Osteocyte (in vitro differentiated cells): Measurements from ENCODE around the gene SMARCA4. TPM values are rescaled to one million over a fixed set of nuclear protein-coding genes. Genes with fewer than 3 reads are reported as not detected.
"Not testable (repeated sequence)": the region's sequence is repeated elsewhere in the genome, so short reads cannot be mapped to it uniquely, and the experiment has no call there.

Experiments used
- DNase-seq: peaks from one replicate; pipeline ENCODE4 v3.0.0; 2021; ENCODE audit warnings: mixed read lengths; ENCODE audit not compliant: unreplicated experiment; ENCODE audit errors: extremely low spot score
- H3K27ac Mint-ChIP-seq: one replicate; pipeline ENCODE4 v1.8.0; 2021; ENCODE audit warnings: mild to moderate bottlenecking, mixed read lengths; ENCODE audit not compliant: unreplicated experiment
- H3K27me3 Mint-ChIP-seq: one replicate; pipeline ENCODE4 v1.8.0; 2021; ENCODE audit warnings: mixed read lengths; ENCODE audit not compliant: unreplicated experiment
- H3K36me3 Mint-ChIP-seq: one replicate; pipeline ENCODE4 v1.8.0; 2021; ENCODE audit warnings: mixed read lengths; ENCODE audit not compliant: unreplicated experiment
- H3K4me1 Mint-ChIP-seq: one replicate; pipeline ENCODE4 v1.8.0; 2021; ENCODE audit warnings: mixed read lengths; ENCODE audit not compliant: unreplicated experiment
- H3K4me3 Mint-ChIP-seq: one replicate; pipeline ENCODE4 v1.8.0; 2021; ENCODE audit warnings: mild to moderate bottlenecking, moderate library complexity, mixed read lengths; ENCODE audit not compliant: unreplicated experiment
- H3K9me3 Mint-ChIP-seq: one replicate; pipeline ENCODE4 v1.8.0; 2021; ENCODE audit warnings: mixed read lengths; ENCODE audit not compliant: unreplicated experiment
- CTCF ChIP-seq: fragments of 200-600 bp; sonication (generic); IDR thresholded peaks from 2 replicates; pipeline ENCODE4 v1.5.0; 2021; ENCODE audit warnings: antibody characterized with exemption, mild to moderate bottlenecking, moderate library complexity
- total RNA-seq: library from RNA; stranded (reverse); gene quantifications from 2 replicates; pipeline ENCODE4 v1.2.1, GENCODE V29; 2021

SMARCA4 gene
- total RNA-seq, 1 donor from 2014 or later, result 131 TPM

GRCh38 chr19:11069561-11069960, 108.7 kb downstream of the SMARCA4 start:
- no peak for DNase-seq
- H3K27me3 Mint-ChIP-seq, result no peaks in the 10 kb centered on the region
- H3K27ac Mint-ChIP-seq, result no peak overlapping the region
- TF ChIP-seq CTCF, result no peak
- peaks cover 18% of the 10 kb centered on the region for H3K36me3 Mint-ChIP-seq
- H3K9me3 Mint-ChIP-seq, result no peaks in the 10 kb centered on the region
- peaks cover 8% of the 10 kb centered on the region for H3K4me1 Mint-ChIP-seq
- H3K4me3 Mint-ChIP-seq, result no peak overlapping the region

GRCh38 chr19:11070123-11070522, 109.3 kb downstream of the SMARCA4 start:
- Mint-ChIP-seq H3K4me1 (peaks cover 3% of the 10 kb centered on the region), H3K36me3 (peaks cover 12% of the 10 kb centered on the region), H3K27ac (no peak overlapping the region), H3K9me3 (no peaks in the 10 kb centered on the region), H3K27me3 (no peaks in the 10 kb centered on the region), H3K4me3 (no peak overlapping the region)
- TF ChIP-seq CTCF, result no peak
- no peak for DNase-seq

- H3K27ac Mint-ChIP-seq, result no peak overlapping the region
- no peak overlapping the region for H3K4me3 Mint-ChIP-seq
- no peaks in the 10 kb centered on the region for H3K27me3 Mint-ChIP-seq
- DNase-seq, result no peak
- no peaks in the 10 kb centered on the region for H3K9me3 Mint-ChIP-seq
- peaks cover 1% of the 10 kb centered on the region for H3K4me1 Mint-ChIP-seq
- no peak for TF ChIP-seq CTCF
- no peaks in the 10 kb centered on the region for H3K36me3 Mint-ChIP-seq
These were observed 112.7 kb downstream of the SMARCA4 start for GRCh38 chr19:11073568-11073967.

- H3K4me3 Mint-ChIP-seq, H3K4me1 Mint-ChIP-seq, H3K27ac Mint-ChIP-seq, DNase-seq, H3K36me3 Mint-ChIP-seq, H3K9me3 Mint-ChIP-seq, H3K27me3 Mint-ChIP-seq: not testable (repeated sequence)
These were observed 116.0 kb downstream of the SMARCA4 start for GRCh38 chr19:11076792-11077191.

GRCh38 chr19:11078893-11079292, 118.1 kb downstream of the SMARCA4 start:
- H3K27ac Mint-ChIP-seq, result no peak overlapping the region
- TF ChIP-seq CTCF, result no peak
- DNase-seq, result no peak
- H3K4me3 Mint-ChIP-seq, result no peak overlapping the region
- H3K4me1 Mint-ChIP-seq, result peaks cover 9% of the 10 kb centered on the region
- H3K36me3 Mint-ChIP-seq, result peaks cover 3% of the 10 kb centered on the region
- no peaks in the 10 kb centered on the region for H3K27me3 Mint-ChIP-seq
- no peaks in the 10 kb centered on the region for H3K9me3 Mint-ChIP-seq

- Mint-ChIP-seq H3K27ac (no peak overlapping the region), H3K27me3 (no peaks in the 10 kb centered on the region)
These were observed 119.2 kb downstream of the SMARCA4 start for GRCh38 chr19:11079999-11080398.

More at GRCh38 chr19:11079999-11080398, 119.2 kb downstream of the SMARCA4 start:
- TF ChIP-seq CTCF, result no peak
- Mint-ChIP-seq H3K9me3 (no peaks in the 10 kb centered on the region), H3K36me3 (peaks cover 3% of the 10 kb centered on the region), H3K4me3 (no peak overlapping the region), H3K4me1 (peaks cover 19% of the 10 kb centered on the region)
- no peak for DNase-seq
